Stimulated activated CD4-positive, alpha-beta T cell treated with anti-CD3 and anti-CD28 coated beads, TNF-alpha, amount 100 ng/mL, for 4 hours (primary cell): Measurements from ENCODE around the gene AMPH.
A peak's percentile ranks its signal among the peaks of the same experiment; 100 is the strongest.
"Not testable (repeated sequence)": the region's sequence is repeated elsewhere in the genome, so short reads cannot be mapped to it uniquely, and the experiment has no call there.

ENCODE experiments used
- DNase-seq, 3 experiments: peaks; one replicate each; pipeline ENCODE4 v3.0.0-alpha.2; 2020; ENCODE audit warnings: low read depth in 3 of 3

Gene AMPH

DNA sequence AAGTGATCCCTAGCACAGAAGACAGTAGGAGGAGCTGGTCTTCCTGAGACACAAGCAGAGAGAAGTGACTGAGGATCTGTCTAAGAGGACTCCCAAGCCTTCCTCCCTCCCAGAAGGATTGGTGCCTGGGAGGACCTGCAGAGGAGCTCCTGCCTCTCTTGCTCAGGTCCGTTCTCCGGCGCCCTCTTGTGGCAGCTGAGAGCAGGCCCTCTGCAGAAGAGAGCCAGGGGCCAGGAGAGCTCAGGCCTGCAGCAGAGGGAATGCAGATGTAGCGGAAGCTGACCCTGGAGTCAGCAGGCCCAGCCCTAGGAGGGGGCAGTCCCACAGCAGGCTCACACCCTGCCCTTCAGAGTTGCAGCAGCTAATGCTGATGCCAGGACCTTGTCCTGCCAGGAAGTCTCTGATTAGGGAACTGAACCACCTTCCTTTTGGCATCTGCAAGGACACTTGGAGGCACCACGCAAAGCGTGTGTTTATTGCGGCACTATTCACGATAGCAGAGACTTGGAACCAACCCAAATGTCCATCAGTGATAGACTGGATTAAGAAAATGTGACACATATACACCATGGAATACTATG, 276.8 kb downstream of the AMPH start:
- peak in 1 of 3 experiments; percentile 30 for DNase-seq

DNA sequence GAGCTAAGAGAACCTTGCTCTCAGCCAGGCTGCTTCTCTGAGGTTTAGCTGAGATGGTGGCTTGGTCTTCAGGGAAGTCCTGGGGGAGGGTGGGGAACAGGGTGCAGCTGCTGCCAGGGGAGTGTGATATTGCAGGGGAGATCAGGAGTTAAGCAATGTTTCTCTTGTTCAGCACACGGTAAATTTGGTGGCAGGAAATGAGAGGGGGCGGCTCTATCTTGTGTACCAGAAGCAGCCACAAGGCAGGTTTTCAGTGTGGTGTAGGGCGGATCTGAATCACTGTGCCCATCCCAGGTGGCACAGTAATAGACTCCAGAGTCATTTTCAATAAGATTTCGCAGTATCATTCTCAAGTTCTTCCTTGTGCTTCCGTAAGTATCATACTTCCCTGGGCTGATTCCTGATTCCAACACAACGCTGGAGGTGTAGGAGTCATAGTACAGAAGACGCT, 277.7 kb downstream of the AMPH start:
- DNase-seq, result not testable (repeated sequence)

- no peak for DNase-seq
Measured at GRCh38 chr7:38351601-38352000, 279.6 kb downstream of the AMPH start.

GRCh38 chr7:38350777-38351176, 280.4 kb downstream of the AMPH start:
- not testable (repeated sequence) for DNase-seq

GRCh38 chr7:38349869-38350583, 281.1 kb downstream of the AMPH start:
- DNase-seq, result peak in 1 of 3 experiments; percentile 38

- DNase-seq, result not testable (repeated sequence)
Measured at GRCh38 chr7:38349126-38349795, 281.9 kb downstream of the AMPH start.

DNA sequence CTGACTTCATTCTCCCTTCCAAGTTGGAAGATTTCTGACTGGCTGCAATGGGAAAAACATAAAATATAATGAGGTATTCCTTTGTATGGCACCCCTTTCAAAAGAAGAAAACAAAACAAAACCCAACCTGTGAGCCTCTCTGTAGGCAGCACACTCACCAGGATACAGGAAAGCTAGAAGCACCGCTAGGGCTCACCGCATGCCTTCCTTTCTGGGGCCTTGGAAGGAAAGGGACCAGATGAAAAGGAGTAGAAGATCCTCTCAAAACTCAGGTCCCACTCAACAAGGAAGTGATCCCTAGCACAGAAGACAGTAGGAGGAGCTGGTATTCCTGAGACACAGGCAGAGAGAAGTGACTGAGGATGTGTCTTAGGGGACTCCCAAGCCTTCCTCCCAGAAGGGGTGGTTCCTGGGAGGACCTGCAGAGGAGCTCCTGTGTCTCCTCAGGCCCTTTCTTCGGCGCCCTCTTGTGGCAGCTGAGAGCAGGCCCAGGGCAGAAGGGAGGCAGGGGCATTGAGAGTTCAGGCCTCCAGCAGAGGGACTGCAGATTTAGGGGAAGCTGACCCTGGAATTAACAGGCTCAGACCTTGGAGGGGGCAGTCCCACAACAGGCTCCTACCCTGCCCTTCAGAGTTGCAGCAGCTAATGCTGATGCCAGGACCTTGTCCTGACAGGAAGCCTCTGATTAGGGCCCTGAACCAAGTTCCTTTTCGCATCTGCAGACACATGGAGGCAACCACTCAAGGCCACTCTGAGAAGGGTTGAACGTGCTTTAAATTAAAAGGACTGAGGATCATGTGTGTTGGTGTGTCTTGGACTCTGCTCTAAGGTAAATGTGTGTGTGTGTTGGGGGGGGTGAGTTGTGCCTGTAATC, 285.6 kb downstream of the AMPH start:
- not testable (repeated sequence) for DNase-seq

DNA sequence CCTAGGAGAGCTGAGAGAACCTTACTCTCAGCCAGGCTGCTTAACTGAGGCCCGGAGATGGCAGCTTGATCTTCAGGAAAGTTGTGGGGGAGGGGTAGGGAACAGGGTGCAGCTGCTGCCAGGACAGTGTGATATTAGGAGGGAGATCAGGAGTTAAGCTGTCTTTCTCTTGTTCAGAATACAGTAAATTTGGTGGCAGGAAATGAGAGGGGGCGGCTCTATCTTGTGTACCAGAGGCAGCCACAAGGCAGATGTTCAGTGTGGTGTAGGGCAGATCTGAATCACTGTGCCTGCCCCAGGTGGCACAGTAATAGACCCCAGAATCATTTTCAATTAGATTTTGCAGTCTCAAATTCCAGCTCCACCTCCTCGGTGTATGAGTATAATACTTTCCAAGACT, 286.4 kb downstream of the AMPH start:
- not testable (repeated sequence) for DNase-seq

DNA sequence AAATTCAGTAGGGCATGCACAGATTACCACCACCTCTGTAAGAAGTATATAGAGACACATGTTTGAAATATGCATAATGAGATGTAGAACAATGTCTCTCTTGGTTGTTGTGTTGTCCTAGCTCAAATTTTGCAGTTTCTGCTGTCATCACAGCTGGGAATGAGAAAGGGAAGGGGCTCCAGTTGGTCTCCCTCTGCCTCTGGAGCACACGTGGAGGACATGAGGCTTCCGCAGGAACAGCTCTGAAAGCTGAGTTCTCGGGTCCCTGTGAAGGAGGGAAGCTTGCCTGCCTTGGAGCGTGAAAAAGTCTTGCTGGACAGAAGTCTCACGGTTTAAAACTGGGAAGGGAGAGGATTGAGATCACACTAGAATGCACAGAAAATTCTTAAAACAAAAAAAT, 289.0 kb downstream of the AMPH start:
- DNase-seq, result not testable (repeated sequence)

DNA sequence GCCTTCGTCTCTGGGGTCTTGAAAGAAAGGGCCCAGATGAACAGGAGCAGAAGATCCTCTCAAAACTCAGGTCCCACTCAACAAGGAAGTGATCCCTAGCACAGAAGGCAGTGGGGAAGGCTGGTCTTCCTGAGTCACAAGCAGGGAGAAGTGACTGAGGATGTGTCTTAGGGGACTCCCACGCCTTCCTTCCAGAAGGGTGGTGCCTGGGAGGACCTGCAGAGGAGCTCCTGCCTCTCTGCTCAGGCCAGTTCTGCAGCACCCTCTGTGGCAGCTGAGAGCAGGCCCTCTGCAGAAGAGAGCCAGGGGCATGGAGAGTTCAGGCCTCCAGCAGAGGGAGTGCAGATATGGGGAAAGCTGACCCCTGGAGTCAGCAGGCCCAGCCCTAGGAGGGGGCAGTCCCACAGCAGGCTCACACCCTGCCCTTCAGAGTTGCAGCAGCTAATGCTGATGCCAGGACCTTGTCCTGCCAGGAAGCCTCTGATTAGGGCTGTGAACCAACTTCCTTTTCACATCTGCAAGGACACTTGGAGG, 289.9 kb downstream of the AMPH start:
- not testable (repeated sequence) for DNase-seq

GRCh38 chr7:38339953-38340819, 291.0 kb downstream of the AMPH start:
- no peak for DNase-seq

DNA sequence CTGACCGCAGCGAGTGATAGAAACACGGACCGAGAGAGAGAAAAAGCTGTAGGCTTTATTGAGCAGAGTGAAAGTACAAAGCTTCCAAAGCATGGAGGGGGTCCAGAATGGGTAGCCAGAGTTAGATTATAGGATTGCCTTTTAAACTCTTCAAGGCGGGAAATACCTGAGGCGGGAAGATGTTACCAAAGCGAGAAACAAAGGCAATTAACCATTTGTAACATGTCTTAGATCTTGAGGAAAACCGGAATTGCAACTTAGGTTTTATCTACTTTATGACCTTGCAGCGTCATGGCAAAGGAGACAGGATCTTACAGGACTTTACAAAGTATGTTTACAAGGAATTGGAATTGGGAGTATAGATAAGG, 295.0 kb downstream of the AMPH start:
- DNase-seq, result not testable (repeated sequence)

DNA sequence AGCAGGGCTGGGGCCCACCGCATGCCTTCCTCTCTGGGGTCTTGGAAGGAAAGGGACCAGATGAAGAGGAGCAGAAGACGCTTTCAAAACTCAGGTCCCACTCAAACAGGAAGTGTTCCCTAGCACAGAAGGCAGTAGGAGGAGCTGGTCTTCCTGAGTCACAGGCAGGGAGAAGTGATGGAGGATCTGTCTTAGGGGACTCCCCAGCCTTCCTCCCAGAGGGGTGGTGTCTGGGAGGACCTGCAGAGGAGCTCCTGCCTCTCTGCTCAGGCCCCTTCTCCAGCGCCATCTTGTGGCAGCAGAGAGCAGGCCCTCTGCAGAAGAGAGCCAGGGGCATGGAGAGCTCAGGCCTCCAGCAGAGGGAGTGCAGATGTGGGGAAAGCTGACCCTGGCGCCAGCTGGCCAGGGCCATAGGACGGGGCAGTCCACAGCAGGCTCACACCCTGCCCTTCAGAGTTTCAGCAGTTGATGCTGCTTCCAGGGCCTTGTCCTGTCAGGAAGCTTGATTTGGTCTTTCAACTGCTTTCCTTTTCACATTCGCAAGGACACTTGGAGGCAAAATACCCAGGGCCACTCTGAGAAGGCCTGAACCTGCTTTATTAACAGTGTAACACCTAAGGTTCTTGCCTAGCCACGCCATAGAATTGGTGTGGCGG, 295.6 kb downstream of the AMPH start:
- DNase-seq, result peak in 2 of 3 experiments; percentile 56 to 57

- no peak for DNase-seq
Measured at GRCh38 chr7:38335128-38335491, 296.1 kb downstream of the AMPH start.

GRCh38 chr7:38334163-38334562, 297.0 kb downstream of the AMPH start:
- DNase-seq, result no peak
